Left ventricle myocardium inferior (tissue), 1 donor: ENCODE data around the gene RTCB. TPM values are rescaled to one million over a fixed set of nuclear protein-coding genes. Genes with fewer than 3 reads are reported as not detected.

ENCODE experiments used
- DNase-seq: peaks from one replicate; pipeline ENCODE4 v3.0.0-alpha.2; 2020
- H3K27ac ChIP-seq: fragments of 200-600 bp; replicated peaks from 2 replicates; pipeline ENCODE4 v1.8.0; 2021
- H3K27me3 ChIP-seq: fragments of 200-600 bp; 2 replicates; pipeline ENCODE4 v1.8.0; 2021; ENCODE audit warnings: low read depth
- H3K36me3 ChIP-seq: fragments of 200-600 bp; 2 replicates; pipeline ENCODE4 v1.8.0; 2021
- H3K4me1 ChIP-seq: fragments of 200-600 bp; 2 replicates; pipeline ENCODE4 v1.8.0; 2021
- H3K4me3 ChIP-seq: fragments of 200-600 bp; 2 replicates; pipeline ENCODE4 v1.8.0; 2021; ENCODE audit warnings: mild to moderate bottlenecking, moderate library complexity
- H3K9me3 ChIP-seq: fragments of 200-600 bp; replicated peaks from 2 replicates; pipeline ENCODE4 v1.8.0; 2021
- CTCF ChIP-seq: fragments of 200-600 bp; IDR thresholded peaks from 2 replicates; pipeline ENCODE4 v1.8.0; 2021; ENCODE audit warnings: antibody characterized with exemption, mild to moderate bottlenecking, borderline replicate concordance
- intact Hi-C: fragments of 100-400 bp; cut with micrococcal nuclease; formaldehyde crosslinking; loops from one replicate; pipeline ENCODE4 v1.11.0; 2022
- total RNA-seq: library from RNA; stranded (reverse); fragmentation: NEBNext Ultra II Directional; extraction: Animal tissue kit (Norgen Biotek cat#: 25700); gene quantifications from one replicate; pipeline ENCODE4 v1.2.1, GENCODE V29; 2021
- donor health status: DM: no; HTN: yes; CAD: no; lungs with severe emphysema.

Gene RTCB
- total RNA-seq, 1 donor from 2014 or later, result 44.5 TPM

GRCh38 chr22:32348031-32348611 lies 63.9 kb downstream of the RTCB start:
- Histone ChIP-seq H3K36me3 (no peaks in the 10 kb centered on the region), H3K27ac (no peak overlapping the region), H3K27me3 (peaks cover 6% of the 10 kb centered on the region), H3K4me3 (no peak overlapping the region), H3K9me3 (peaks cover 4% of the 10 kb centered on the region), H3K4me1 (no peaks in the 10 kb centered on the region)
- intact Hi-C loops, result no loop called here
- TF ChIP-seq CTCF, result no peak
- no peak for DNase-seq

GRCh38 chr22:32343941-32344340 lies 68.1 kb downstream of the RTCB start:
- no peaks in the 10 kb centered on the region for H3K36me3 ChIP-seq
- intact Hi-C loops, result no loop called here

GRCh38 chr22:32342977-32343376 lies 69.1 kb downstream of the RTCB start:
- Histone ChIP-seq H3K36me3 (no peaks in the 10 kb centered on the region), H3K4me3 (no peak overlapping the region), H3K9me3 (peaks cover 4% of the 10 kb centered on the region), H3K27me3 (peaks cover 28% of the 10 kb centered on the region), H3K4me1 (no peaks in the 10 kb centered on the region), H3K27ac (no peak overlapping the region)
- TF ChIP-seq CTCF, result no peak
- intact Hi-C loops, result no loop called here
- no peak for DNase-seq

More at GRCh38 chr22:32343941-32344340, 68.1 kb downstream of the RTCB start:
- H3K4me3 ChIP-seq, result no peak overlapping the region
- TF ChIP-seq CTCF, result no peak
- no peaks in the 10 kb centered on the region for H3K4me1 ChIP-seq
- no peak for DNase-seq
- peaks cover 28% of the 10 kb centered on the region for H3K27me3 ChIP-seq
- H3K9me3 ChIP-seq, result peaks cover 4% of the 10 kb centered on the region
- no peak overlapping the region for H3K27ac ChIP-seq

GRCh38 chr22:32341122-32341740 lies 70.8 kb downstream of the RTCB start:
- peaks cover 28% of the 10 kb centered on the region for H3K27me3 ChIP-seq
- H3K36me3 ChIP-seq, result no peaks in the 10 kb centered on the region
- intact Hi-C loops, result no loop called here
- DNase-seq, result no peak
- no peak for TF ChIP-seq CTCF
- H3K27ac ChIP-seq, result no peak overlapping the region
- H3K4me3 ChIP-seq, result no peak overlapping the region
- H3K4me1 ChIP-seq, result no peaks in the 10 kb centered on the region
- peaks cover 3% of the 10 kb centered on the region for H3K9me3 ChIP-seq

GRCh38 chr22:32340411-32340810 lies 71.6 kb downstream of the RTCB start:
- Histone ChIP-seq H3K27ac (no peak overlapping the region), H3K27me3 (peaks cover 28% of the 10 kb centered on the region), H3K9me3 (no peaks in the 10 kb centered on the region), H3K36me3 (no peaks in the 10 kb centered on the region), H3K4me3 (no peak overlapping the region), H3K4me1 (no peaks in the 10 kb centered on the region)
- intact Hi-C loops, result no loop called here
- TF ChIP-seq CTCF, result no peak
- no peak for DNase-seq
